Chondrocyte (in vitro differentiated cells): Measurements from ENCODE around the gene PPCDC. TPM values are rescaled to one million over a fixed set of nuclear protein-coding genes. Genes with fewer than 3 reads are reported as not detected.
A peak's percentile ranks its signal among the peaks of the same experiment; 100 is the strongest.

Source experiments
- DNase-seq: peaks from one replicate; pipeline ENCODE4 v3.0.0; 2021; ENCODE audit warnings: mixed read lengths, low spot score
- H3K27ac Mint-ChIP-seq: one replicate; pipeline ENCODE4 v1.8.0; 2021; ENCODE audit warnings: mild to moderate bottlenecking, moderate library complexity, mixed read lengths; ENCODE audit not compliant: unreplicated experiment
- H3K27me3 Mint-ChIP-seq: 2 replicates; pipeline ENCODE4 v1.8.0; 2021; ENCODE audit warnings: low read depth, mixed read lengths
- H3K36me3 Mint-ChIP-seq: 2 replicates; pipeline ENCODE4 v1.8.0; 2021; ENCODE audit warnings: low read depth, mixed read lengths
- H3K4me1 Mint-ChIP-seq: 2 replicates; pipeline ENCODE4 v1.8.0; 2021; ENCODE audit warnings: low read depth, mild to moderate bottlenecking, mixed read lengths
- H3K4me3 Mint-ChIP-seq: one replicate; pipeline ENCODE4 v1.8.0; 2021; ENCODE audit warnings: mild to moderate bottlenecking, moderate library complexity, mixed read lengths; ENCODE audit not compliant: unreplicated experiment
- H3K9me3 Mint-ChIP-seq: 2 replicates; pipeline ENCODE4 v1.8.0; 2021; ENCODE audit warnings: low read depth, mixed read lengths
- CTCF ChIP-seq: fragments of 200-600 bp; sonication (generic); IDR thresholded peaks from 2 replicates; pipeline ENCODE4 v1.5.0; 2021; ENCODE audit warnings: antibody characterized with exemption, mild to moderate bottlenecking, moderate library complexity
- total RNA-seq: library from RNA; stranded (reverse); gene quantifications from 3 replicates; pipeline ENCODE4 v1.2.1, GENCODE V29; 2021

The PPCDC gene
- total RNA-seq, 1 donor from 2014 or later = 7.3 TPM

GRCh38 chr15:74982183-74982582 lies 41.2 kb upstream of the PPCDC start:
- Mint-ChIP-seq H3K4me3 (no peak overlapping the region), H3K27ac (no peak overlapping the region), H3K4me1 (no peaks in the 10 kb centered on the region), H3K27me3 (peaks cover 27% of the 10 kb centered on the region), H3K9me3 (no peaks in the 10 kb centered on the region), H3K36me3 (peaks cover 4% of the 10 kb centered on the region)
- DNase-seq = no peak
- TF ChIP-seq CTCF = no peak

- no peak overlapping the region for H3K27ac Mint-ChIP-seq
- DNase-seq = no peak
- peaks cover 4% of the 10 kb centered on the region for H3K36me3 Mint-ChIP-seq
- no peak overlapping the region for H3K4me3 Mint-ChIP-seq
- TF ChIP-seq CTCF = no peak
- H3K27me3 Mint-ChIP-seq = peaks cover 31% of the 10 kb centered on the region
- H3K9me3 Mint-ChIP-seq = no peaks in the 10 kb centered on the region
- no peaks in the 10 kb centered on the region for H3K4me1 Mint-ChIP-seq
Measured at GRCh38 chr15:74983725-74984231, 39.6 kb upstream of the PPCDC start.

- Mint-ChIP-seq H3K36me3 (peaks cover 4% of the 10 kb centered on the region), H3K27ac (no peak overlapping the region), H3K27me3 (peaks cover 41% of the 10 kb centered on the region), H3K4me3 (no peak overlapping the region), H3K9me3 (no peaks in the 10 kb centered on the region), H3K4me1 (no peaks in the 10 kb centered on the region)
- TF ChIP-seq CTCF = peak; percentile 66
- peak; percentile 59 for DNase-seq
Measured at GRCh38 chr15:74988007-74988800, 35.2 kb upstream of the PPCDC start.

GRCh38 chr15:74989527-74989926 lies 33.9 kb upstream of the PPCDC start:
- H3K4me1 Mint-ChIP-seq = no peaks in the 10 kb centered on the region
- peaks cover 35% of the 10 kb centered on the region for H3K27me3 Mint-ChIP-seq
- no peak for DNase-seq
- no peaks in the 10 kb centered on the region for H3K36me3 Mint-ChIP-seq
- no peak overlapping the region for H3K4me3 Mint-ChIP-seq
- H3K9me3 Mint-ChIP-seq = no peaks in the 10 kb centered on the region
- no peak overlapping the region for H3K27ac Mint-ChIP-seq
- no peak for TF ChIP-seq CTCF

- H3K4me3 Mint-ChIP-seq = no peak overlapping the region
- no peak for TF ChIP-seq CTCF
- peaks cover 5% of the 10 kb centered on the region for H3K36me3 Mint-ChIP-seq
- peaks cover 17% of the 10 kb centered on the region for H3K27me3 Mint-ChIP-seq
- peaks cover 11% of the 10 kb centered on the region for H3K4me1 Mint-ChIP-seq
- no peak for DNase-seq
- H3K9me3 Mint-ChIP-seq = peaks cover 4% of the 10 kb centered on the region
- H3K27ac Mint-ChIP-seq = no peak overlapping the region
Measured at GRCh38 chr15:74992619-74993018, 30.8 kb upstream of the PPCDC start.
